ENCODE data around the gene GAB1. TPM values are rescaled to one million over a fixed set of nuclear protein-coding genes. Genes with fewer than 3 reads are reported as not detected.

The GAB1 gene
- total and polyA plus RNA-seq, 5 experiments from 2014 or later: 0.63 to 1.1 TPM; not detected in 3

- Mint-ChIP-seq H3K27me3 (peaks cover 0 to 5% (median 1%) of the 10 kb centered on the region in 5 donors), H3K4me3 (no peak overlapping the region), H3K36me3 (no peaks in the 10 kb centered on the region), H3K4me1 (no peaks in the 10 kb centered on the region), H3K9me3 (no peaks in the 10 kb centered on the region), H3K27ac (no peak overlapping the region)
- DNase-seq (no peak), ATAC-seq (no peak)
- POLR2A ChIA-PET: no interaction called here
These were observed 122.3 kb downstream of the GAB1 start for GRCh38 chr4:143458966-143459365.

- Mint-ChIP-seq H3K4me3 (no peak overlapping the region), H3K36me3 (no peaks in the 10 kb centered on the region), H3K27me3 (peaks cover 0 to 5% (median 4%) of the 10 kb centered on the region in 5 donors), H3K27ac (no peak overlapping the region), H3K4me1 (peaks cover 0 to 7% (median 0%) of the 10 kb centered on the region in 4 donors), H3K9me3 (no peaks in the 10 kb centered on the region)
- ATAC-seq (no peak), DNase-seq (no peak)
- POLR2A ChIA-PET: no interaction called here
These were observed 136.9 kb downstream of the GAB1 start for GRCh38 chr4:143473334-143474126.

GRCh38 chr4:143477487-143477886 is 140.8 kb downstream of the GAB1 start:
- Mint-ChIP-seq H3K4me3 (no peak overlapping the region), H3K36me3 (no peaks in the 10 kb centered on the region), H3K4me1 (peaks cover 0 to 7% (median 0%) of the 10 kb centered on the region in 4 donors), H3K27me3 (peaks cover 0 to 3% (median 1%) of the 10 kb centered on the region in 5 donors), H3K9me3 (no peaks in the 10 kb centered on the region), H3K27ac (no peak overlapping the region)
- ATAC-seq (no peak), DNase-seq (no peak)
- POLR2A ChIA-PET: no interaction called here

DNA sequence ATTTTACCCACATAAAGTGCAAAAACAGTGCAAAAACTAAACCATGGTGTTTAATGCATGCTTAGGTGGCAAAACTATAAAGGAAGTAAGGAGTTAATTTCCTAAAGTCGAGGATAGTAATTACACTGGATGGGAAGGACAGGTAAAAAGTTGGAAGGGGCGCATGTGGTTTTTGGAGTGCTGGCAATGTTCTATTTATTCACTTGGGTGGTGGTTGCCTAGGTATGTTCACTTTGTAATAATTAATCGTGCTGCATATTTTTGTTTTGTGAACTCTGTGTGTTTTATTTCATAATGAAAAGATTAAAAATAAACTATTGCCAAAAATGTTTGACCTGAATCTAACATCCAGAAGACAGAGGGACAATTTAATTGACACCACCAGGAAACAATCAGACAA is 144.7 kb downstream of the GAB1 start:
- DNase-seq: no peak
- POLR2A ChIA-PET: no interaction called here
- Mint-ChIP-seq H3K9me3 (no peaks in the 10 kb centered on the region), H3K27me3 (peaks cover 4 to 20% (median 10%) of the 10 kb centered on the region in 5 donors), H3K4me1 (peaks cover 0 to 3% (median 0%) of the 10 kb centered on the region in 4 donors), H3K36me3 (no peaks in the 10 kb centered on the region), H3K27ac (no peak overlapping the region), H3K4me3 (no peak overlapping the region)
- no peak for ATAC-seq

DNA sequence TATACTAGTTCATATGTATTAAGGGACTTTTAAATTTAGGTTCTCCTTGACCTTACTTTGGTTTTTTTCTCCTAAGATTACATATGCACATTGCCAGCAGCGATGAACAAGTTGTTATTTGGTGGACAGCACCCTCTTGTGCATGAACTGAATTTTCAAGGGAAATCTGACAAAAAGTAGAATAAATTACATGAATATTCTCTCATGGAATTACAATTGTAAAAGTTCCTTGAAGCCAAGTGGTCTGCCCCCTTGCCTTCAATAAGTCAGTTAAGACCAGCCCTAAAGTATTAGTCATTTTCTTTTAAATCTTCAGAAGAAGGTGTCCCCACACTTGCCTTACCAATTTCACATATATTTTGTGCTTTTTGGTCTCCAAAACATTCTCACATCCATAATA is 146.2 kb downstream of the GAB1 start:
- POLR2A ChIA-PET: no interaction called here
- H3K36me3 Mint-ChIP-seq: no peaks in the 10 kb centered on the region
- H3K27ac Mint-ChIP-seq: no peak overlapping the region
- H3K27me3 Mint-ChIP-seq: peaks cover 4 to 20% (median 10%) of the 10 kb centered on the region in 5 donors
- peaks cover 0 to 3% (median 0%) of the 10 kb centered on the region in 4 donors for H3K4me1 Mint-ChIP-seq
- no peak for ATAC-seq
- no peak overlapping the region for H3K4me3 Mint-ChIP-seq
- DNase-seq: no peak
- H3K9me3 Mint-ChIP-seq: no peaks in the 10 kb centered on the region

- peaks cover 0 to 9% (median 0%) of the 10 kb centered on the region in 3 donors for H3K36me3 Mint-ChIP-seq
- H3K27ac Mint-ChIP-seq: no peak overlapping the region
- POLR2A ChIA-PET: no interaction called here
- DNase-seq: no peak
- H3K27me3 Mint-ChIP-seq: peaks cover 4 to 17% (median 10%) of the 10 kb centered on the region in 5 donors
- no peak overlapping the region for H3K4me3 Mint-ChIP-seq
- ATAC-seq: no peak
- H3K9me3 Mint-ChIP-seq: no peaks in the 10 kb centered on the region
- H3K4me1 Mint-ChIP-seq: peaks cover 0 to 3% (median 0%) of the 10 kb centered on the region in 4 donors
These were observed 149.6 kb downstream of the GAB1 start for GRCh38 chr4:143486314-143486713.

DNA sequence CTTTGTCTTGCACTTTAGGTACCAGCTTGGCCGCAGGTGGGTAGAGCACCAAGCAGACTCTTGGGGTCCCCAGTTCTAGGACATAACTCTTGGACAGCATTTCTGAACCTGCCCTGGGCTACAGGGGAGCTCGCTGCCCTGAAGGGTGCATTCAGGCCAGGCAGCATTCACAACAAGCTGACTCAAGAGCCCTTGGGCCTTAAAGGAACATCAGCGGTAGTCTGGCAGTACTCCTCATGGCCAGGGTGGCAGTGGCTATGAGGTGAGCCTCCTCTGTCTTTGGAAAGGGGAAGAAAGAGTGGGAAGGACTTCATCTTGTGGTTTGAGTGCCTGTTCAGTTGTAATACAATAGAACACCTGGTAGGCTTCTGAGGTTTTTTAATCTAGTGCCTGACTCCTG is 152.0 kb downstream of the GAB1 start:
- ATAC-seq (no peak), DNase-seq (no peak)
- H3K9me3 Mint-ChIP-seq: peaks cover 0 to 2% (median 0%) of the 10 kb centered on the region in 9 donors
- H3K36me3 Mint-ChIP-seq: peaks cover 0 to 9% (median 0%) of the 10 kb centered on the region in 3 donors
- peaks cover 4 to 13% (median 9%) of the 10 kb centered on the region in 5 donors for H3K27me3 Mint-ChIP-seq
- H3K4me3 Mint-ChIP-seq: no peak overlapping the region
- peaks cover 0 to 3% (median 0%) of the 10 kb centered on the region in 4 donors for H3K4me1 Mint-ChIP-seq
- no peak overlapping the region for H3K27ac Mint-ChIP-seq
- POLR2A ChIA-PET: no interaction called here

- H3K27ac Mint-ChIP-seq: no peak overlapping the region
These were observed 152.4 kb downstream of the GAB1 start for GRCh38 chr4:143489106-143489505.

DNA sequence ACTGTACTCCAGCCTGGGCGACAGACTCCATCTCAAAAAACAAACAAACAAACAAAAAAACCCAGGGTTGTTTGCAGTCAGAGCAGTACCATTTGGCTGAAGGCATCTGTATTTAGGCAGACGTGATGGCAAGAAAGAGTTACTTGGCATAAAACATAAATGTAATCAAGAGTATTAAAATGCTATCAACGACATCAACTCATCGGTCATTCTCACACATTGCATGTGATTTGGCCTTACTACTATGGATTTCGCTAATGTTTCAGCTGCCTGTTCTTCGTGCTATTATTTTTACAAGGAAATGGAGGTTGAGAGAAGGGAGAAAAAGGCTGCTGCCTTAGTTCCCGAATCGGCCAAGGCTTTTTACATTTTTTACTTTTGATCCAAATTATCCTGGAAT is 161.3 kb downstream of the GAB1 start:
- no peak for ATAC-seq

More at GRCh38 chr4:143489106-143489505, 152.4 kb downstream of the GAB1 start:
- H3K4me3 Mint-ChIP-seq: no peak overlapping the region
- H3K36me3 Mint-ChIP-seq: peaks cover 0 to 9% (median 0%) of the 10 kb centered on the region in 3 donors
- DNase-seq: no peak
- H3K27me3 Mint-ChIP-seq: peaks cover 4 to 13% (median 9%) of the 10 kb centered on the region in 5 donors
- no peak for ATAC-seq
- POLR2A ChIA-PET: no interaction called here
- H3K9me3 Mint-ChIP-seq: peaks cover 0 to 2% (median 0%) of the 10 kb centered on the region in 9 donors
- peaks cover 0 to 3% (median 0%) of the 10 kb centered on the region in 4 donors for H3K4me1 Mint-ChIP-seq

GRCh38 chr4:143502231-143502630 is 165.6 kb downstream of the GAB1 start:
- DNase-seq (no peak), ATAC-seq (no peak)
- Mint-ChIP-seq H3K4me1 (no peaks in the 10 kb centered on the region), H3K4me3 (no peak overlapping the region), H3K36me3 (no peaks in the 10 kb centered on the region), H3K9me3 (peaks cover 0 to 2% (median 0%) of the 10 kb centered on the region in 9 donors), H3K27me3 (no peaks in the 10 kb centered on the region), H3K27ac (no peak overlapping the region)
- POLR2A ChIA-PET: no interaction called here

More for the DNA sequence above, 161.3 kb downstream of the GAB1 start:
- no peaks in the 10 kb centered on the region for H3K36me3 Mint-ChIP-seq
- no peak for DNase-seq
- no peaks in the 10 kb centered on the region for H3K4me1 Mint-ChIP-seq
- peaks cover 0 to 2% (median 0%) of the 10 kb centered on the region in 9 donors for H3K9me3 Mint-ChIP-seq
- POLR2A ChIA-PET: no interaction called here
- no peak overlapping the region for H3K27ac Mint-ChIP-seq
- no peaks in the 10 kb centered on the region for H3K27me3 Mint-ChIP-seq
- no peak overlapping the region for H3K4me3 Mint-ChIP-seq

DNA sequence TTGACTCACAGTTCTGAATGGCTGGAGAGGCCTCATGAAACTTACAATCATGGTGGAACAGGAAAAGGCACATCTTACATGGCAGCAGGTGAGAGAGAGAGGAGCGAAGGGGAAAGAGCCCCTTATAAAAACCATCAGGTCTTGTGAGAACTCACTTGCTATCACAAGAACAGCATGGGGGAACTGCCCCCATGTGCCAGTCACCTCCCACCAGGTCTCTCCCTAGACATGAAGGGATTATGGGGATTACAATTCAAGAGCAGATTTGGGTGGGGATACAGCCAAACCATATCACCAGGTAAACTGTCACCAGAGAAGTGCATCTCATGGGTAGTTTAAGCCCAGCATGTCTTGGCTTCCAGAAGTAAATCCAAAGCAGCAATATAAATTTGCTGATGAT is 169.4 kb downstream of the GAB1 start:
- Mint-ChIP-seq H3K4me1 (peaks cover 0 to 3% (median 0%) of the 10 kb centered on the region in 4 donors), H3K27ac (no peak overlapping the region), H3K4me3 (no peak overlapping the region), H3K36me3 (no peaks in the 10 kb centered on the region), H3K27me3 (no peaks in the 10 kb centered on the region), H3K9me3 (peaks cover 0 to 1% (median 0%) of the 10 kb centered on the region in 9 donors)
- DNase-seq (no peak), ATAC-seq (no peak)
- POLR2A ChIA-PET: no interaction called here

DNA sequence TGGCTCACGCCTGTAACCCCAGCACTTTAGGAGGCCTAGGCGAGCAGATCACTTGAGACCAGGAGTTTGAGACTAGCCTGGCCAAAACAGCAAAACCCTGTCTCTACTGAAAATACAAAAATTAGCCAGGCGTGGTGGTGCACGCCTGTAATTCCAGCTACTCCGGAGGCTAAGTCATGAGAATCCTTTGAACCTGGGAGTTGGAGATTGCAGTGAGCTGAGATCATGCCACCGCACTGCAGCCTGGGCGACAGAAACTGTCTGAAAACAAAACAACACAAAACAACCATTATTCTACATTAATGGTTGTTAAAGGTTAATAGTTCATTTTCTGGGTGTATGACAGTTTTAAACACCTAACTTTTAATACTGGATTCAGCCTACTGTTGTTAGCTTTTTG is 175.2 kb downstream of the GAB1 start:
- H3K4me3 Mint-ChIP-seq: peak overlapping the region in 6 of 10 donors; percentile 22 to 100 (median 72)
- peaks cover 0 to 2% (median 0%) of the 10 kb centered on the region in 5 donors for H3K27me3 Mint-ChIP-seq
- ATAC-seq (no peak), DNase-seq (no peak)
- H3K27ac Mint-ChIP-seq: peak overlapping the region in 4 of 10 donors; percentile 40 to 100 (median 76)
- H3K9me3 Mint-ChIP-seq: no peaks in the 10 kb centered on the region
- peaks cover 8 to 44% (median 28%) of the 10 kb centered on the region in 4 donors for H3K4me1 Mint-ChIP-seq
- POLR2A ChIA-PET: interaction anchor here (3.2 kb wide), 1 partner anchor 47 kb away, joined by 18 read pairs; no protein-coding TSS in a partner anchor
- peaks cover 0 to 8% (median 0%) of the 10 kb centered on the region in 3 donors for H3K36me3 Mint-ChIP-seq

GRCh38 chr4:143512978-143513313 is 176.3 kb downstream of the GAB1 start:
- DNase-seq: peak in 1 of 10 donors; percentile 87
- peaks cover 9 to 54% (median 37%) of the 10 kb centered on the region in 4 donors for H3K4me1 Mint-ChIP-seq
- H3K4me3 Mint-ChIP-seq: peak overlapping the region; percentile 91 to 100 (median 99)
- no peaks in the 10 kb centered on the region for H3K9me3 Mint-ChIP-seq
- H3K27ac Mint-ChIP-seq: peak overlapping the region; percentile 99 to 100 (median 100)
- peaks cover 0 to 2% (median 0%) of the 10 kb centered on the region in 5 donors for H3K27me3 Mint-ChIP-seq
- POLR2A ChIA-PET: interaction anchor here (0.6 to 3.2 kb wide), 8 partner anchors 11 to 1668 kb away, joined by 3 to 18 read pairs (median 4); partner anchors contain the start of genes ABCE1, ANAPC10 and USP38
- H3K36me3 Mint-ChIP-seq: peaks cover 0 to 19% (median 7%) of the 10 kb centered on the region in 3 donors
- peak; percentile 50 to 65 for ATAC-seq

Data from naive thymus-derived CD8-positive, alpha-beta T cell (primary cell).